ENCODE measurements around the gene CCR1. TPM values are rescaled to one million over a fixed set of nuclear protein-coding genes. Genes with fewer than 3 reads are reported as not detected.
"Not testable (repeated sequence)": the region's sequence is repeated elsewhere in the genome, so short reads cannot be mapped to it uniquely, and the experiment has no call there.

CCR1 gene
- total RNA-seq, 1 experiment from 2014 or later: not detected

- no peak for DNase-seq
- Histone ChIP-seq H3K4me3 (no peak overlapping the region), H3K27me3 (no peaks in the 10 kb centered on the region), H3K9me3 (no peaks in the 10 kb centered on the region), H3K36me3 (no peaks in the 10 kb centered on the region)
Measured at GRCh38 chr3:46193436-46193835, 14.7 kb downstream of the CCR1 start.

GRCh38 chr3:46192939-46193338, 15.2 kb downstream of the CCR1 start:
- Histone ChIP-seq H3K27me3 (no peaks in the 10 kb centered on the region), H3K4me3 (no peak overlapping the region), H3K36me3 (no peaks in the 10 kb centered on the region), H3K9me3 (no peaks in the 10 kb centered on the region)
- no peak for DNase-seq

- H3K4me3 ChIP-seq: no peak overlapping the region
- H3K36me3 ChIP-seq: no peaks in the 10 kb centered on the region
- no peaks in the 10 kb centered on the region for H3K27me3 ChIP-seq
- DNase-seq: no peak
- no peaks in the 10 kb centered on the region for H3K9me3 ChIP-seq
Measured at GRCh38 chr3:46191730-46192129, 16.4 kb downstream of the CCR1 start.

- Histone ChIP-seq H3K36me3 (no peaks in the 10 kb centered on the region), H3K9me3 (no peaks in the 10 kb centered on the region), H3K4me3 (no peak overlapping the region), H3K27me3 (no peaks in the 10 kb centered on the region)
- DNase-seq: no peak
Measured at GRCh38 chr3:46188708-46189107, 19.4 kb downstream of the CCR1 start.

GRCh38 chr3:46187876-46188275, 20.2 kb downstream of the CCR1 start:
- Histone ChIP-seq H3K27me3 (no peaks in the 10 kb centered on the region), H3K36me3 (no peaks in the 10 kb centered on the region), H3K9me3 (no peaks in the 10 kb centered on the region), H3K4me3 (no peak overlapping the region)
- DNase-seq: no peak

GRCh38 chr3:46187341-46187700, 20.8 kb downstream of the CCR1 start:
- Histone ChIP-seq H3K27me3 (no peaks in the 10 kb centered on the region), H3K9me3 (no peaks in the 10 kb centered on the region), H3K4me3 (no peak overlapping the region), H3K36me3 (no peaks in the 10 kb centered on the region)
- DNase-seq: no peak

- Histone ChIP-seq H3K9me3 (no peaks in the 10 kb centered on the region), H3K4me3 (no peak overlapping the region), H3K27me3 (no peaks in the 10 kb centered on the region), H3K36me3 (no peaks in the 10 kb centered on the region)
- DNase-seq: no peak
Measured at GRCh38 chr3:46186471-46187340, 21.4 kb downstream of the CCR1 start.

GRCh38 chr3:46184469-46184868, 23.6 kb downstream of the CCR1 start:
- H3K4me3 ChIP-seq: no peak overlapping the region
- DNase-seq: no peak
- H3K27me3 ChIP-seq: no peaks in the 10 kb centered on the region
- H3K36me3 ChIP-seq: no peaks in the 10 kb centered on the region
- no peaks in the 10 kb centered on the region; the same call in 1 of the 2 replicates for H3K9me3 ChIP-seq

GRCh38 chr3:46183330-46183729, 24.8 kb downstream of the CCR1 start:
- Histone ChIP-seq H3K9me3 (no peaks in the 10 kb centered on the region; the same call in 1 of the 2 replicates), H3K36me3 (no peaks in the 10 kb centered on the region), H3K27me3 (no peaks in the 10 kb centered on the region), H3K4me3 (no peak overlapping the region)
- DNase-seq: no peak

GRCh38 chr3:46168583-46169345, 39.3 kb downstream of the CCR1 start:
- no peaks in the 10 kb centered on the region for H3K27me3 ChIP-seq
- H3K9me3 ChIP-seq: no peaks in the 10 kb centered on the region; the same call in 1 of the 2 replicates
- H3K4me3 ChIP-seq: no peak overlapping the region
- no peaks in the 10 kb centered on the region for H3K36me3 ChIP-seq
- DNase-seq: no peak

GRCh38 chr3:46163556-46164041, 44.5 kb downstream of the CCR1 start:
- Histone ChIP-seq H3K36me3 (no peaks in the 10 kb centered on the region), H3K27me3 (no peaks in the 10 kb centered on the region), H3K9me3 (no peaks in the 10 kb centered on the region; the same call in 1 of the 2 replicates), H3K4me3 (no peak overlapping the region)
- DNase-seq: no peak

- no peak for DNase-seq
- Histone ChIP-seq H3K27me3 (no peaks in the 10 kb centered on the region), H3K36me3 (no peaks in the 10 kb centered on the region), H3K9me3 (no peaks in the 10 kb centered on the region; the same call in 1 of the 2 replicates), H3K4me3 (no peak overlapping the region)
Measured at GRCh38 chr3:46162975-46163555, 45.0 kb downstream of the CCR1 start.

- DNase-seq, H3K27me3 ChIP-seq, H3K4me3 ChIP-seq, H3K9me3 ChIP-seq, H3K36me3 ChIP-seq: not testable (repeated sequence)
Measured at GRCh38 chr3:46157685-46158084, 50.4 kb downstream of the CCR1 start.

- no peak for DNase-seq
- Histone ChIP-seq H3K9me3 (no peaks in the 10 kb centered on the region), H3K27me3 (no peaks in the 10 kb centered on the region), H3K36me3 (no peaks in the 10 kb centered on the region), H3K4me3 (no peak overlapping the region)
Measured at GRCh38 chr3:46154311-46154710, 53.8 kb downstream of the CCR1 start.
